GM12878 (cell line): Measurements from ENCODE around the gene CTXND1. TPM values are rescaled to one million over a fixed set of nuclear protein-coding genes. Genes with fewer than 3 reads are reported as not detected.
"Not testable (repeated sequence)": the region's sequence is repeated elsewhere in the genome, so short reads cannot be mapped to it uniquely, and the experiment has no call there.

Experiments used
- ATAC-seq: fragments of 200-7000 bp; cut with Tn5 transposase; 3 replicates; pipeline ENCODE4 v1.9.1; 2020; ENCODE audit warnings: mild to moderate bottlenecking, moderate library complexity
- BruUV-seq: library from RNA; stranded (reverse); fragments of 400-500 nt; replicated peaks from 2 replicates; lab custom pipeline; 2021; lab: Mats Ljungman, UMichigan
- CTCF ChIA-PET: fragments of 300-600 bp; sonication (Branson Sonifier 250); formaldehyde crosslinking; extraction: SDS; loops from one replicate; lab custom pipeline; 2021; ENCODE audit warnings: inconsistent platforms; lab: Yijun Ruan, JAX
- POLR2A ChIA-PET: fragments of 350-600 bp; formaldehyde crosslinking; extraction: SDS; loops from one replicate; lab custom pipeline; 2021; ENCODE audit warnings: inconsistent platforms; lab: Charles Lee
- RAD21 ChIA-PET: fragments of 300-600 bp; sonication (Branson Sonifier 250); formaldehyde crosslinking; loops from one replicate; lab custom pipeline; 2023; ENCODE audit warnings: antibody characterized with exemption; ENCODE audit not compliant: unreplicated experiment; lab: Charles Lee
- SMC1A ChIA-PET: fragments of 300-600 bp; sonication (Branson Sonifier 250); formaldehyde crosslinking; loops from one replicate; lab custom pipeline; 2023; ENCODE audit not compliant: unreplicated experiment, uncharacterized antibody; lab: Charles Lee
- DNase-seq: peaks from one replicate; pipeline ENCODE4 v3.0.0-alpha.2; 2011; ENCODE audit warnings: low read depth, low spot score
- FAIRE-seq: peaks from 3 replicates; lab custom pipeline; 2011; peaks lifted over from hg19 to GRCh38; lab: Jason Lieb, UNC
- H2AFZ ChIP-seq: 2 replicates; pipeline ENCODE4 v1.6.0; 2011; ENCODE audit warnings: low read depth, low read length, control low read depth; ENCODE audit not compliant: control insufficient read depth
- H3K27ac ChIP-seq: 2 replicates; pipeline ENCODE4 v1.5.1; 2011; ENCODE audit warnings: control low read depth; ENCODE audit not compliant: control insufficient read depth, insufficient read depth
- H3K27me3 ChIP-seq, 2 experiments: replicated peaks in 1 of 2; 2 replicates each; pipeline versions ENCODE4 v1.6.0 to v1.6.1; 2011; ENCODE audit warnings: low read length in 1 of 2; ENCODE audit not compliant: control insufficient read depth in 2 of 2, insufficient read depth in 2 of 2
- H3K36me3 ChIP-seq, 2 experiments: 2 replicates each; pipeline ENCODE4 v1.5.1; 2011; ENCODE audit warnings: low read length in 1 of 2; ENCODE audit not compliant: control insufficient read depth in 2 of 2, insufficient read depth in 2 of 2
- H3K4me1 ChIP-seq: 2 replicates; pipeline ENCODE4 v1.6.1; 2011; ENCODE audit warnings: mild to moderate bottlenecking, low read length, moderate library complexity, mixed read lengths; ENCODE audit not compliant: control insufficient read depth, insufficient read depth
- H3K4me2 ChIP-seq: 2 replicates; pipeline ENCODE4 v1.6.0; 2011; ENCODE audit warnings: control low read depth; ENCODE audit not compliant: control insufficient read depth, insufficient read depth
- H3K4me3 ChIP-seq: fragments of 200-600 bp; sonication (generic); 2 replicates; pipeline ENCODE4 v1.5.1; 2016
- H3K79me2 ChIP-seq: 2 replicates; pipeline ENCODE4 v1.6.0; 2011; ENCODE audit warnings: low read length; ENCODE audit not compliant: control insufficient read depth, insufficient read depth
- H3K9ac ChIP-seq: 2 replicates; pipeline ENCODE4 v1.8.0; 2011; ENCODE audit warnings: low read length, control low read depth, mixed read lengths; ENCODE audit not compliant: control insufficient read depth, insufficient read depth
- H3K9me3 ChIP-seq: replicated peaks from 3 replicates; pipeline ENCODE4 v1.5.1; 2011; ENCODE audit warnings: mild to moderate bottlenecking, low read length; ENCODE audit not compliant: control insufficient read depth, insufficient read depth
- H4K20me1 ChIP-seq: 2 replicates; pipeline ENCODE4 v1.6.0; 2011; ENCODE audit not compliant: control insufficient read depth, insufficient read depth
- BHLHE40 ChIP-seq, 2 experiments: fragments of 450-650 bp in 1 of 2; IDR thresholded peaks; 2 replicates each; pipeline ENCODE4 v1.6.1; 2011 to 2017; ENCODE audit warnings: low read depth in 2 of 2, borderline replicate concordance in 1 of 2, improper control_type of control experiment in 1 of 2, low read length in 1 of 2, mild to moderate bottlenecking in 1 of 2
- IRF3 ChIP-seq: fragments of 450-650 bp; IDR thresholded peaks from 2 replicates; pipeline ENCODE4 v1.6.1; 2014; ENCODE audit warnings: mild to moderate bottlenecking
- MTA3 ChIP-seq: IDR thresholded peaks from 2 replicates; pipeline ENCODE4 v1.6.1; 2012; ENCODE audit warnings: low read length, inconsistent platforms, borderline replicate concordance
- PBX3 ChIP-seq: IDR thresholded peaks from 2 replicates; pipeline ENCODE4 v1.6.1; 2011; ENCODE audit warnings: mild to moderate bottlenecking, low read depth, low read length, moderate library complexity; ENCODE audit not compliant: insufficient replicate concordance
- SIX5 ChIP-seq: IDR thresholded peaks from 2 replicates; pipeline ENCODE4 v1.6.1; 2011; ENCODE audit warnings: mild to moderate bottlenecking, low read depth, low read length, moderate library complexity; ENCODE audit not compliant: severe bottlenecking
- SMAD5 ChIP-seq: IDR thresholded peaks from 2 replicates; pipeline ENCODE4 v1.6.1; 2016; ENCODE audit warnings: antibody characterized with exemption, low read depth
- STAT1 ChIP-seq: fragments of 450-650 bp; conservative IDR thresholded peaks from 2 replicates; pipeline ENCODE4 v1.6.1; 2014; ENCODE audit warnings: antibody characterized with exemption, mild to moderate bottlenecking
- TCF7 ChIP-seq: IDR thresholded peaks from 2 replicates; pipeline ENCODE4 v1.6.1; 2014; ENCODE audit warnings: antibody characterized with exemption, borderline replicate concordance
- ZNF217 ChIP-seq: fragments of 450-650 bp; IDR thresholded peaks from 2 replicates; pipeline ENCODE4 v1.6.1; 2017; ENCODE audit warnings: antibody characterized with exemption, mild to moderate bottlenecking
- ZNF24 ChIP-seq: fragments of 450-650 bp; IDR thresholded peaks from 2 replicates; pipeline ENCODE4 v1.6.1; 2017; ENCODE audit warnings: antibody characterized with exemption, mild to moderate bottlenecking
- WGBS: methylation state at CpG from one replicate; pipeline ENCODE4 v1.1.6; 2016; ENCODE audit warnings: low lambda C conversion rate; ENCODE audit not compliant: insufficient replicate concordance, insufficient coverage; ENCODE audit errors: missing lambda C conversion rate; 5-methylcytosine and 5-hydroxymethylcytosine counted together
- in situ Hi-C: fragments of 300-500 bp; cut with MboI; formaldehyde crosslinking; loops from 9 replicates; pipeline ENCODE4 v1.14.3; 2018; ENCODE audit warnings: mixed read lengths
- intact Hi-C: fragments of 100-400 bp; cut with micrococcal nuclease; formaldehyde crosslinking; loops from one replicate; pipeline ENCODE4 v1.14.2; 2022; ENCODE audit not compliant: unreplicated experiment
- polyA plus RNA-seq, 11 experiments: library from polyadenylated mRNA; depleted of rRNA in 4 of 11; unstranded in 6 of 11; stranded (reverse) in 5 of 11; fragments of >200 nt; fragmentation: Nextera tagmentation in 4 of 11; fragmentation: Illumina TruSeq in 1 of 11; extraction: Ambion mirVana in 4 of 11; extraction: Trizol in 1 of 11; gene quantifications; 1 replicate in 1 of 11; 2 replicates in 10 of 11; pipeline versions ENCODE4 v1.2.1 to v1.2.3, GENCODE V29; 2011 to 2016; ENCODE audit warnings: inconsistent platforms in 2 of 11, missing spikeins in 2 of 11, low read depth in 1 of 11
- total RNA-seq, 4 experiments: library from RNA; depleted of rRNA in 3 of 4; stranded (reverse); fragments of >200 nt in 3 of 4; fragmentation: Illumina TruSeq in 1 of 4; extraction: Trizol in 1 of 4; gene quantifications; 2 replicates each; pipeline versions ENCODE4 v1.2.1 to v1.2.3, GENCODE V29; 2013 to 2021
- TF ChIP-seq, protein P1 (sequence below): fragments of 450-650 bp; IDR thresholded peaks from 2 replicates; pipeline ENCODE4 v1.6.1; 2016; ENCODE audit warnings: mild to moderate bottlenecking
- TF ChIP-seq, protein P2 (sequence below), 3 experiments: IDR thresholded peaks in 2 of 3; conservative IDR thresholded peaks in 1 of 3; 2 replicates each; pipeline ENCODE4 v1.5.1; 2011; ENCODE audit warnings: low read depth in 3 of 3, low read length in 3 of 3, mild to moderate bottlenecking in 3 of 3, control low read depth in 2 of 3, moderate library complexity in 2 of 3, inconsistent platforms in 1 of 3, mixed read lengths in 1 of 3; ENCODE audit not compliant: control insufficient read depth in 2 of 3, insufficient read depth in 1 of 3; ENCODE audit errors: extremely low read depth in 1 of 3

The CTXND1 gene
- total and polyA plus RNA-seq, 10 of the 15 experiments (the other 5 are each of a cell fraction or from before 2014, with no cell fraction given): under 0.01 to 0.03 (median 0.02) TPM; not detected in 7

DNA sequence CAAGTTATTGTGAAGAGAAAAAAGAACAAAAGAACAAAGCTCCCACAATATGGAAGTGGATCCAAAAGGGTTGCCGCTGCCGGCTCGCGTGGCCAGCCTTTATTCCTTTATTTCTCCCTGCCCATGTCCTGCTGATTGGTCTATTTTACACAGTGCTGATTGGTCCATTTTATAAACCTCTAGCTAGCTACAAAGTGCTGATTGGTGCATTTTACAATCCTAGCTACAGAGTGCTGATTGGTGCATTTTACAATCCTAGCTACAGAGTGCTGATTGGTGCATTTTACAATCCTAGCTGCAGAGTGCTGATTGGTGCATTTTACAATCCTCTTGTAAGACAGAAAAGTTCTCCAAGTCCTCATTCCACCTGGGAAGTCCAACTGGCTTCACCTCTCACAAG, 43.8 kb upstream of the CTXND1 start:
- SMC1A ChIA-PET, H3K36me3 ChIP-seq, BruUV-seq, H3K4me1 ChIP-seq, ATAC-seq, H2AFZ ChIP-seq, DNase-seq, POLR2A ChIA-PET, H3K79me2 ChIP-seq, in situ Hi-C loops, H4K20me1 ChIP-seq, H3K4me3 ChIP-seq, RAD21 ChIA-PET, H3K4me2 ChIP-seq, intact Hi-C loops, H3K27me3 ChIP-seq, H3K27ac ChIP-seq, H3K9ac ChIP-seq, FAIRE-seq, H3K9me3 ChIP-seq: not testable (repeated sequence)
- CTCF ChIA-PET: interaction anchor here (0.7 kb wide), 1 partner anchor 54 kb away, joined by 3 read pairs; no protein-coding TSS in a partner anchor
- 99% methylated on average over 4 of the region's 4 CpGs for WGBS

DNA sequence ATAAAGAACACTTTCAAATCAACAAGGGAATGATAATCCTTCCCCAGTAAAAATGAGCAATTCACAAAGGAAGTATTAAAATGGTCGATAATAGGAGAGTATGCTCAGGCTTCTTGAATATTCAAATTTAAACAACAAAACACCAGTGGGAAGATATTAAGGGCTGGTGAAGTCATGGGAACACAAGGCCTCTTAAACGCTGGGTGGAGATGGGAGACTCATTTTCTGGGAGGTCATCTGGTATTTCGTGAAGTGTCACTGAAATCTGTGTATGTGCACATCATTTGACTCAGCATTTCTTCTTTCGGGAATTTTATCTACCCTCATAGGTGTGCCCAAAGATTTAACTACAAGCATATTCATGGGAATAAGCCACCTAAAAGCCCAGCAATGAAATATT, 40.1 kb upstream of the CTXND1 start:
- 19% methylated on average over 4 of the region's 4 CpGs for WGBS
- ChIA-PET POLR2A (no interaction called here), CTCF (no interaction called here), SMC1A (no interaction called here), RAD21 (no interaction called here)
- H2AFZ ChIP-seq: no peak overlapping the region
- no TSS peak for BruUV-seq
- DNase-seq (no peak), ATAC-seq (no peak), FAIRE-seq (no peak)
- H3K79me2 ChIP-seq: no peaks in the 10 kb centered on the region
- H3K27me3 ChIP-seq: peaks cover 3 to 4% of the 10 kb centered on the region in 2 experiments; a peak in 3 of 4 replicates
- H3K36me3 ChIP-seq: no peaks in the 10 kb centered on the region
- intact Hi-C loops (no loop called here), in situ Hi-C loops (no loop called here)
- no peak overlapping the region for H3K27ac ChIP-seq
- H3K9ac ChIP-seq: no peak overlapping the region
- no peaks in the 10 kb centered on the region for H3K4me1 ChIP-seq
- no peak overlapping the region for H3K4me3 ChIP-seq
- no peaks in the 10 kb centered on the region for H4K20me1 ChIP-seq
- H3K4me2 ChIP-seq: no peak overlapping the region
- no peaks in the 10 kb centered on the region; the same call in 2 of the 3 replicates for H3K9me3 ChIP-seq
- TF ChIP-seq ZNF24 (no peak), IRF3 (no peak), ZNF217 (no peak), TCF7 (no peak), MTA3 (no peak), PBX3 (no peak), STAT1 (no peak), SMAD5 (no peak), BHLHE40 (IDR thresholded peaks at IDR 0.05; ENCODE audit: borderline replicate concordance in 1 of 2, low read depth in 2 of 2, low read length in 1 of 2) (no peak), SIX5 (no peak)
- TF ChIP-seq, protein P1, sequence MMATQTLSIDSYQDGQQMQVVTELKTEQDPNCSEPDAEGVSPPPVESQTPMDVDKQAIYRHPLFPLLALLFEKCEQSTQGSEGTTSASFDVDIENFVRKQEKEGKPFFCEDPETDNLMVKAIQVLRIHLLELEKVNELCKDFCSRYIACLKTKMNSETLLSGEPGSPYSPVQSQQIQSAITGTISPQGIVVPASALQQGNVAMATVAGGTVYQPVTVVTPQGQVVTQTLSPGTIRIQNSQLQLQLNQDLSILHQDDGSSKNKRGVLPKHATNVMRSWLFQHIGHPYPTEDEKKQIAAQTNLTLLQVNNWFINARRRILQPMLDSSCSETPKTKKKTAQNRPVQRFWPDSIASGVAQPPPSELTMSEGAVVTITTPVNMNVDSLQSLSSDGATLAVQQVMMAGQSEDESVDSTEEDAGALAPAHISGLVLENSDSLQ: no peak
- TF ChIP-seq, protein P2, sequence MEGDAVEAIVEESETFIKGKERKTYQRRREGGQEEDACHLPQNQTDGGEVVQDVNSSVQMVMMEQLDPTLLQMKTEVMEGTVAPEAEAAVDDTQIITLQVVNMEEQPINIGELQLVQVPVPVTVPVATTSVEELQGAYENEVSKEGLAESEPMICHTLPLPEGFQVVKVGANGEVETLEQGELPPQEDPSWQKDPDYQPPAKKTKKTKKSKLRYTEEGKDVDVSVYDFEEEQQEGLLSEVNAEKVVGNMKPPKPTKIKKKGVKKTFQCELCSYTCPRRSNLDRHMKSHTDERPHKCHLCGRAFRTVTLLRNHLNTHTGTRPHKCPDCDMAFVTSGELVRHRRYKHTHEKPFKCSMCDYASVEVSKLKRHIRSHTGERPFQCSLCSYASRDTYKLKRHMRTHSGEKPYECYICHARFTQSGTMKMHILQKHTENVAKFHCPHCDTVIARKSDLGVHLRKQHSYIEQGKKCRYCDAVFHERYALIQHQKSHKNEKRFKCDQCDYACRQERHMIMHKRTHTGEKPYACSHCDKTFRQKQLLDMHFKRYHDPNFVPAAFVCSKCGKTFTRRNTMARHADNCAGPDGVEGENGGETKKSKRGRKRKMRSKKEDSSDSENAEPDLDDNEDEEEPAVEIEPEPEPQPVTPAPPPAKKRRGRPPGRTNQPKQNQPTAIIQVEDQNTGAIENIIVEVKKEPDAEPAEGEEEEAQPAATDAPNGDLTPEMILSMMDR (IDR thresholded peaks at IDR 0.05 in 2 of 3, conservative IDR thresholded peaks at IDR 0.05 in 1 of 3; ENCODE audit: control insufficient read depth in 2 of 3, extremely low read depth in 1 of 3, insufficient read depth in 1 of 3, low read depth in 3 of 3, low read length in 3 of 3): no peak
